Stimulated activated CD4-positive, alpha-beta T cell treated with anti-CD3 and anti-CD28 coated beads, Interleukin-1b, Interleukin-23, amount 100 ng/mL, for 4 hours (primary cell): ENCODE results near the gene HARBI1.
A peak's percentile ranks its signal among the peaks of the same experiment; 100 is the strongest.
"Not testable (repeated sequence)": the region's sequence is repeated elsewhere in the genome, so short reads cannot be mapped to it uniquely, and the experiment has no call there.

Source experiments
- DNase-seq, 2 donors: peaks; one replicate each; pipeline ENCODE4 v3.0.0-alpha.2; 2020; ENCODE audit warnings: low read depth in 2 of 2

The HARBI1 gene

DNA sequence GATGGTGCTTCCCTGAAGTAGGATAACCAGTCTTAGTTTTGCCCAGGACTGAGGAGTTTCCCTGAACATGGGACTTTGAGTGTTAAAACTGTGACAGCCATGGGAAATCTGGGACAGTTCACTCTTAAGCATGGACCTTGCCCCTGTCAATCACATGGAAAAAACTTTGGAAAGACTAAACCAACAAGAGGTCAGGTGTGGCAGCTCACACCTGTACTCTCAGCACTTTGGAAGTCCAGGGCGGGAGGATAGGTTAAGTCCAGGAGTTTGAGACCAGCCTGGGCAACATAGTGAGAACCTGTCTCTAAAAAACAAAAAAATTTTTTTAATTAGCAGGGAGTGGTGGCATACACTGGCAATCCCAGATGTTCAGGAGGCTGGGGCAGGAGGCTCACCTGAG lies 19.9 kb downstream of the HARBI1 start:
- DNase-seq, result no peak

- no peak for DNase-seq
Observed at GRCh38 chr11:46594785-46595184, 22.2 kb downstream of the HARBI1 start.

DNA sequence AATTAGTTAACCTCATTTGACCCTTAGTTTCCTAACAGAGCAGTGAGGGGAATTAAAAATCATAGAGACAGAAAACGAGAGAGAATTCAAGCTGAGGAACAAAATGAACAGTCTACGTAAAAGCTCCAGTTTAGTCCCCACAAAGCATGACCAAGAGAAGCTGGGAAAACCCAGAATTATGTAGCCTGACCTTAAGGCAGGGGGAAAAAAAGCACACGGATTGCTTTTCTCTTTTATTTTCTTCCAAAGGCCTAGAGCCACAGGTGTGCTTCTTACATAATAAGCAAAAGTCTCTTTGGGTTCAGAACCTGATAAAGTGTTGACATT lies 22.7 kb downstream of the HARBI1 start:
- DNase-seq, result no peak

GRCh38 chr11:46593550-46594373 lies 23.3 kb downstream of the HARBI1 start, which contains the start of gene AMBRA1:
AMBRA1 (minus strand) TSS chr11:46594023; CDS start chr11:46548380, 45,643 bp downstream.
- DNase-seq, result peak; percentile 67 to 68

- no peak for DNase-seq
Observed at GRCh38 chr11:46590740-46591605, 26.1 kb downstream of the HARBI1 start.

GRCh38 chr11:46588915-46589314 lies 28.1 kb downstream of the HARBI1 start:
- no peak for DNase-seq

GRCh38 chr11:46588131-46588530 lies 28.9 kb downstream of the HARBI1 start:
- DNase-seq, result no peak

GRCh38 chr11:46583513-46583912 lies 33.5 kb downstream of the HARBI1 start:
- DNase-seq, result not testable (repeated sequence)

- DNase-seq, result no peak
Observed at GRCh38 chr11:46582588-46582987, 34.4 kb downstream of the HARBI1 start.

DNA sequence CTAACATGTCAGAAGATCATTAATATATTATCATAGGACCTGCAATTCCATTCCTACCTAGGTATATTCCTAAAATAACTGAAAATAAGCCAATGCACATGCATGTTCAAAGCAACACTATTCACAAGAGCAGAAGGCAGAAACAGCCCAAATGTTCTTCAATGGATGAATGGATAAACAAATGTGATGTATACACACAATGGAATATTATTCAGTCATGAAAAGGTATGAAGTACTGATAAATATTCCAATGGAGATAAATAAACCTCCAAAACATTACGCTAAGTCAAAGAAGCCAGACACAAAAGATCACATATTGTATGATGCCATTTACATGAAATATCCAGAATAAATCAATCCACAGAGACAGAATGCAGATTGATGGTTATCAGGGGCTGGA lies 40.0 kb downstream of the HARBI1 start:
- DNase-seq, result no peak

GRCh38 chr11:46574656-46575055 lies 42.4 kb downstream of the HARBI1 start:
- no peak for DNase-seq

GRCh38 chr11:46570790-46571398 lies 46.1 kb downstream of the HARBI1 start:
- no peak for DNase-seq

- DNase-seq, result no peak
Observed at GRCh38 chr11:46565232-46565840, 51.7 kb downstream of the HARBI1 start.

- no peak for DNase-seq
Observed at GRCh38 chr11:46564459-46564858, 52.6 kb downstream of the HARBI1 start.

GRCh38 chr11:46562527-46562926 lies 54.5 kb downstream of the HARBI1 start:
- no peak for DNase-seq

GRCh38 chr11:46560300-46560991 lies 56.6 kb downstream of the HARBI1 start:
- DNase-seq, result peak in 1 of 2 donors; percentile 14

GRCh38 chr11:46559815-46560214 lies 57.2 kb downstream of the HARBI1 start:
- DNase-seq, result no peak

GRCh38 chr11:46557684-46558151 lies 59.3 kb downstream of the HARBI1 start:
- DNase-seq, result no peak

GRCh38 chr11:46555267-46556054 lies 61.6 kb downstream of the HARBI1 start:
- DNase-seq, result no peak
